Heart left ventricle (tissue), 13 donors: ENCODE results near the gene MCUB.

ENCODE experiments used
- CTCF ChIP-seq, 12 donors: fragments of 200-600 bp; sonication (generic) in 4 of 12; IDR thresholded peaks; one replicate each; pipeline versions ENCODE4 v1.5.0 to v1.8.0; 2018 to 2022; ENCODE audit warnings: antibody characterized with exemption in 12 of 12, mild to moderate bottlenecking in 5 of 12
- POLR2A ChIP-seq, 2 donors: fragments of 450-650 bp; IDR thresholded peaks; one replicate each; pipeline ENCODE4 v1.6.1; 2017; ENCODE audit warnings: antibody characterized with exemption in 2 of 2, mild to moderate bottlenecking in 2 of 2, moderate library complexity in 2 of 2
- donor health status: ischemic (EF 13 %, LVEDD 7.1; RV severe dilation, severe dysfunction).
- donor health status: DM: no; HTN: yes; CAD: no.
- donor health status: DM: no; HTN: no; CAD: no.
- donor health status: ischemic (EF 25% LVEDD 6.9; RV normal size, moderate dysfunction).
- donor health status: ischemic (EF 25% LVEDD 5.7; RV mildly dilated, moderate dysfunction).
- donor health status: ischemic (EF 35%, LVEDD 5.7; RV mildly dilated, moderate dysfunction).
- donor health status: nonischemic (EF 11% LVEDD 7.7; RV severe dilation, severe dysfunction).
- donor health status: DM: yes; HTN: yes; CAD: no.
- donor health status: PGD.
- donor health status: ischemic (EF 29% LVEDD 5.4; RV normal size, mild dysfunction).
- donor health status: nonischemic (EF 23%, LVEDD 6.1; RV moderate dilation, normal function).

- TF ChIP-seq CTCF (IDR thresholded peaks at IDR 0.05): no peak
- no peak for TF ChIP-seq POLR2A (IDR thresholded peaks at IDR 0.05)
Observed at GRCh38 chr4:109592367-109592766, 32.3 kb downstream of the MCUB start.
